PC-9 (cell line): Measurements from ENCODE around the gene COL18A1.

Experiments used
- CTCF ChIP-seq: fragments of 200-600 bp; sonication (generic); conservative IDR thresholded peaks from 2 replicates; pipeline ENCODE4 v1.6.1; 2017; ENCODE audit warnings: mixed run types, antibody characterized with exemption, mild to moderate bottlenecking, moderate library complexity
- EZH2 ChIP-seq: fragments of 200-600 bp; sonication (generic); IDR thresholded peaks from 2 replicates; pipeline ENCODE4 v1.8.0; 2017; ENCODE audit warnings: antibody characterized with exemption, low read depth

- TF ChIP-seq CTCF (no peak), EZH2 (no peak)
These were observed 145.7 kb downstream of the COL18A1 start for GRCh38 chr21:45550522-45551210.
